Right renal pelvis (tissue), 4 donors: ENCODE results near the gene EMP3. TPM values are rescaled to one million over a fixed set of nuclear protein-coding genes. Genes with fewer than 3 reads are reported as not detected.

Experiments
- DNase-seq, 4 donors: peaks; one replicate each; pipeline ENCODE4 v3.0.0-alpha.2; 2013; ENCODE audit warnings: low read depth in 4 of 4, low spot score in 3 of 4, missing footprints in 1 of 4
- polyA plus RNA-seq, 4 donors: library from polyadenylated mRNA; unstranded; fragments of 120-200 nt; gene quantifications; one replicate each; pipeline ENCODE4 v1.2.1, GENCODE V29; 2013; ENCODE audit not compliant: insufficient read length in 4 of 4

The EMP3 gene
- polyA plus RNA-seq, 4 donors: 56.2 to 83.3 (median 68.9) TPM

DNA sequence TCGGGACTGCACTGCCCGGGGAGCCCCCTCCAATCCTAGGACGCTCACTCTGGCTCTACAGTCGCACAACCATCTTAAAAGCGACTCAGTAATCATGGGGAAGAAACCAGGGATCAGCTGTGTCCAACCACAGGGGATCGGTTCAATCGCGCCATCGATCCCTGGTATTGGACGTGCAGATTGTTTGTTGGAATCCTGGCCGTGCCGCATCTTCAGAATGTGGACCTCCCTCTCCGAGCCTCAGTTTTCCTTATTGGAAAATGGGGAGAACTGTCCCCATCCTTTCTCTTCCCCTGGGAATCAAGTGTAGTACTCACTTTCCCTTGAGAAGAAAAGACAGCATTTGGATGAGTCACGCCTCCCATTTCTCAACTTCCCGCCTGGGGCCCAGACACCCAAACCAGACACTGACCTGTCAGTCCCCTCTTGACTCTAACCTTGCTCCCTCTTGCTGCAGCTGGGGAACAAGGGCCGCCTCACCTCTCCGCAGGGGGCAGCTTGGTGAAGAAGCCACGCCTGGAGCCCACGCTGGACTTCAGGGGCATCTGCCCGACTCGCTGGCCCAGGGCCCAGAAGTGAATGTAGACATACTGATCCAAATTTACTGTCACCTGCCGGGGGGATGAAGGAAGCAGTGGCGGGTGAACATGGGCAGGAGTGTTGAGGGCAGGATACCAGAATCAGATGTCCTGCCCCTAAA, 17.6 kb downstream of the EMP3 start:
- no peak for DNase-seq

DNA sequence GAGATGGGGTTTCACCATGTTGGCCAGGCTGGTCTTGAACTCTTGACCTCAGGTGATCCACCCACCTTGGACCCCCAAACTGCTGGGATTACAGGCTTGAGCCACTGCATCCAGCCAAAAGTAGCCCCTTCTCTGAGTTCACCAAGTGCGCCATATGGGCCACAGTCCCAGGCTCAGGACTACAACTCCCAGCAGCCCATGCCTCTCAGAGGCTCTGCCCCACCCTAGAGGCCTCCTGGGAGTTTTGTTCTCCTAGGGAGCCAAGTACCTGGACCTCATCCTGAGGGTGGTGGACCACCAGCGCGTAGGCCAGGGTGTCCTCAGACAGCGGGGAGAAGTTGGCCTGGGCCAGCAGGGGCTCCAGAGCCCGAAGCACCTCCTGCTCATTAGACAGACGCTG, 19.5 kb downstream of the EMP3 start:
- DNase-seq: no peak

DNA sequence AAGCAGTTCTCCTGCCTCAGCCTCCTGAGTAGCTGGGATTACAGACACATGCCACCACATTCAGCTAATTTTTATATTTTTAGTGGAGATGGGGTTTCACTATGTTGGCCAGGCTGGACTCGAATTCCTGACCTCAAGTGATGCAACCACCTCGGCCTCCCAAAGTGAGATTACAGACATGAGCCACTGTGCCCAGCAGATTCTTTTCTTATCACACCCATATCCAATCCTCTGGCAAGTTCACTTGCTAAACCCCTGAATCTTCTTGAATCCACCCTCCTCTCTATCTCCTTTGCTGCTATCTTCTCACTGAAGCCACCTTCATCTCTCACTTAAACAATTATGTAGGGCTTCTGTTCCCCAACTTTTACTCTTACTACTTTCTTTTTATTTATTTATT, 20.8 kb downstream of the EMP3 start:
- DNase-seq: no peak

DNA sequence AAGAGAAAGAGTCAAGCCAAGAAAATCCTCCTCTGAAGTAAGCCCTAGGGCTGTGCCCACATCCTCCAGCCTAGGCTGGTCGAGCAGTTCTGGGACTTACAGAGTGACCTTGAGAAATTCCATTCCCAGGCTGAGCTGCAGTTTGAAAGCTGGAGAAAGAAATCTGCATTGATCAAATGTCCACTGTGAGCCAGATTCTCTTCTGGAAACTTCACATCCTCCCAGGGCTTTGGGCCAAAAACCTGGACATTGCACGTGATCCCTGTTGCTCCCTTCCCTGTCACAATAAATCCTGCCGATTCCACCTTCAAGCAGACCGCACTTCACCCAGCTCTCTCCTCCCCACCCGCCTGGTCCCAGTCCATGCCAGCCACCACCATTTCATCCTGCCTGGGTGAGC, 22.7 kb downstream of the EMP3 start:
- no peak for DNase-seq

DNA sequence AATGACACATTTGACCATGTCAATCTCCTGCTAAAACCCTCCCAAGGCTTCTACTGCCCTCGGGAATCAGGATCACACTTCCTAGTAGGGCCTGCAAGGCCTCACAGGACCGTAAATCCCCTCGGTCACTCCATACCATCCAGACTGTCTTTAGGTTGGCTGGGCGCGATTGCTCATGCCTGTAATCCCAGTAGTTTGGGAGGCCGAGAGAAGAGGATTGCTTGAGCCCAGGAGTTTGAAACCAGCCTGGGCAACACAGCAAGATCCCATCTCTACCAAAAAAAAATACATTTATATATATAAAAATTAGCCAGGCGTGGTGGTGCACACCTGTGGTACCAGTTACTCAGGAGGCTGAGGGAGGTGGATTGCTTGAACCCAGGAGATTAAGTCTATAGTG, 23.4 kb downstream of the EMP3 start:
- no peak for DNase-seq

DNA sequence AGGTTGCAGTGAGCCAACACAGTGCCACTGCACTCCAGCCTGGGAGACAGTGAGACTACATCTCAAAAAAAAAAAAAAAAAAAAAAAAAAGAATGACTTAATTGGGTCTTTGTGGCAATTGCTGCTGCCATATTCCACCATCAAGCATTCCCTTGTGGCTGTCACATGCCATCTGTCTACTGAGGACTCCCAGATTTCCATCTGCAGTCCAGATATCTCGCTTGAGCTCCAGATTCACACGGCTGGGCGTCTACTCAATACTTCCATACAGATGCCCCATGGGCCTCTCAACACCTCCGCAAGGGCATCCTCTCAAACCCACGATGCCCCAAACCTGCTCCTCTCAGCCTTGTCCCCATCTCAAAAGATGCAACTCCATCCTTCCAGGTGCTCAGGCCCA, 25.5 kb downstream of the EMP3 start:
- no peak for DNase-seq

DNA sequence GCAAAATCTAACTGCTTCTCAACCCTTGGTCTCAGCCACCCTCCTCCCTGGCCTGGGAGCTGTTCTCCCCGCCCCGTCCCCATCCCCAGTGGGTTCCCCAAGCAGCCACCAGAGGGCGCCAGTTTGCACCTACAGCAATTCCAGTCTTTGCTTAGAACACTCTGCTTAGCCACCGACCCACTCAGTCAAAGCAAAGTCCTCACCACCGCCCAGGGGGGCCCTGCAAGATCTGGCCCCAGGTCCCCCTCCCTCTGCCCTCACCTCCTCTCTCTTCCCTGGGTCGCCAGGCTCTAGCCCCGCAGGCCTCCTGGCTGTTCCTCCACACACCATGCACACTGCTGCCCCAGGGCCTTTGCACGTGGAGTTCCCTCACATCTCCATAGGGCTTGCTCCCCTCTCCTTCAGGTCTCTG, 26.0 kb downstream of the EMP3 start:
- peak in 1 of 4 donors; percentile 47 for DNase-seq

DNA sequence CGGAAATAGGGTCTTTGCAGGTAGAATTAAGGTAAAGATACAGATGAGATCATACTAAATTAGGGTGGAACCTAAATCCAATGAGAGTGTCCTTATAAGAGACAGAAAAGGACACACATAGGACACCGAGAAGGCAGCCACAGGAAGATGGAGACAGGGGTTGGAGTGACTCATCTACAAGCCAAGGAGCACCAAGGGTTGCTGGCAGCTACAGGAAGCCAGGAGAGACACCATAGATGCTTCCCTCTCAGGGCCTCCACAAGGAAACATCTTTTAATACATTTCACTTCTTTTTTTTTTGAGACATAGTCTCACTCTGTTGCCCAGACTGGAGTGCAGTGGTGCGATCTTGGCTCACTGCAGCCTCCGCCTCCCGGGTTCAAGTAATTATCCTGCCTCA, 28.3 kb downstream of the EMP3 start:
- no peak for DNase-seq

DNA sequence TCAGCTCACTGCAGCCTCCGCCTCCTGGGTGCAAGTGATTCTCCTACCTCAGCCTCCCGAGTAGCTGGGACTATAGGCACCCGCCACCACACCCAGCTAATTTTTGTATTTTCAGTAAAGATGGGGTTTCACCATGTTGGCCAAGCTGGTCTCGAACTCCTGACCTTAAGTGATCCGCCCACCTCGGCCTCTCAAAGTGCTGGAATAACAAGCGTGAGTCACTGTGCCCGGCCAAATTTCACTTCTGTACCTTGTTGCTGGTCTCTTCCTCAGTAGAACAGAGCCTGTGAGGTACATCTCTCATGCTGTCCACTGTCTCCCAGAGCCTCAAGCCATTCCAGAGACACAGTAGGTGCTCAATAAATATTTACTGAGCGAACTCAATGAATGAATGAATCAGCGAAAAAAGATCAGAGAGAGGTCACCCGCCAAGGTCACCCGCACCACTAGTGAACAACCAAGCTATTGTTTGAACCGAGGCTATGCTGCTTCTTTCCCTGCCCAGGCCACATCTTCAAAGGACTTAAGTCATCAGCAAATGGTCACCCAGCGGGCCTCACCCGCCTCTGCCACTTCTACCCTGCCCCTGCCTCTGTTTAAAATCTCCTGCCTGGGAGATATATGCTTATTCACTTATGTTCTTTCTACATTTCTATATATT, 29.1 kb downstream of the EMP3 start:
- no peak for DNase-seq

DNA sequence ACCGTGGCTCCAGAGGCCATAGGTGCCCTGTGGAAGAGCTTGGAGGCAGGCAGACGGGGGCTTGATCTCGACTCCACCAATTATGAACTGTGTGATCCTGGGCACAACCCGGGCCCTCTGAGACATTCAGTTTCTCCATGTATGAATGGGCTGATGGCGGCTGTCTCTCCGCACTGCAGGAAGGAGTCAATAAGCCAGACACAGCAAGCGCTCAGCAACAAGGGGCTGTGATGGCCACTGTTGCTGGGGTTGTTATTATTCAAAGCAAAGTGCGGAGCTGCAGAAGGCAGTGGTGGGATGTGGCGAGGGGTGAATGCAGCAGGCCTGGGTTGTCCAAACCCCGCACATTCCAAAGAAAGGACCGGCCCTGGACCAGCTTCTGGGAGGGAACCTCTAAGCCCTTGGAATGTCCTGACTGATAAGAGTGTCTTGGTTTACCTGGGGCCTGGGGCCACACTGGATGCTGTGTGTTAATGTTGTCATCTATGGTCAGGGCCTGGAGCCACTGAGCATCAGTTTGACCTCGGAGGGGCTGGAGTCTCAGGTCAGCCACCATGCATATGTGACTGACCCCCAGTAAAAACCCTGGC, 30.1 kb downstream of the EMP3 start:
- no peak for DNase-seq

DNA sequence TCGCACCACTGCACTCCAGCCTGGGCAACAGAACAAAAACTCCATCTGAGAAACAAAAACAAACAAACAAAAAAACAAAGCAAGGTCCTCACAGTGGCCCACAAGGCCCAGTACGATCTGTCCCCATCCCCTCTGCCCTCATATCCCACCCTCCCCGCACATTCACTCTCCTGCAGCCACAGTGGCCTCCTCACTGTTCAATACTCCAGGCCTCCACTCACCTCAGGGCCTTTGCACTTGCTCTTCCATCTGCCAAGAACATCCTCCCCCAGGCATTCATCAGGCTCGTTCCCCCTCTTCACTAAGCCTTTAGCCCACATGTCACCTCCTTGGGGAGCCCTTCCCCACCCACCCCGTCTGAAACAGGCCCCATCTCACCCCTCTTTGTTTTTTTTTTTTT, 33.8 kb downstream of the EMP3 start:
- DNase-seq: no peak

DNA sequence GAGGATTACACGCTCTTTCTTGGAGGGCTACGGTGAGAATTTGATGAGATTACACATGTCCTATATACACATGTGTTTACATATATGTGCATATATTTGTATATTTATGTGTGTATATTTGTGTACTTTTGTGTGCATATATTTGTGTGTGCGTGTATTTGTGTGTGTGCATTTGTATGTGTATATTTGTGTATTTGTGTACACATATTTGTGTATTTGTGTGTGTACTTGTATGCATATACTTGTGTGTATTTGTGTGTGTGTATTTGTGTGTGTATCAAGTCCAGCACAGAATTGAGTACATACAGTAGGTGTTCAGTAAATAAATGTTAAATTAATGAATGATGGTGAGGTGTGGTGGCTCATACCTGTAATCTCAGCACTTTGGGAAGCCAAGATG, 36.6 kb downstream of the EMP3 start:
- no peak for DNase-seq

DNA sequence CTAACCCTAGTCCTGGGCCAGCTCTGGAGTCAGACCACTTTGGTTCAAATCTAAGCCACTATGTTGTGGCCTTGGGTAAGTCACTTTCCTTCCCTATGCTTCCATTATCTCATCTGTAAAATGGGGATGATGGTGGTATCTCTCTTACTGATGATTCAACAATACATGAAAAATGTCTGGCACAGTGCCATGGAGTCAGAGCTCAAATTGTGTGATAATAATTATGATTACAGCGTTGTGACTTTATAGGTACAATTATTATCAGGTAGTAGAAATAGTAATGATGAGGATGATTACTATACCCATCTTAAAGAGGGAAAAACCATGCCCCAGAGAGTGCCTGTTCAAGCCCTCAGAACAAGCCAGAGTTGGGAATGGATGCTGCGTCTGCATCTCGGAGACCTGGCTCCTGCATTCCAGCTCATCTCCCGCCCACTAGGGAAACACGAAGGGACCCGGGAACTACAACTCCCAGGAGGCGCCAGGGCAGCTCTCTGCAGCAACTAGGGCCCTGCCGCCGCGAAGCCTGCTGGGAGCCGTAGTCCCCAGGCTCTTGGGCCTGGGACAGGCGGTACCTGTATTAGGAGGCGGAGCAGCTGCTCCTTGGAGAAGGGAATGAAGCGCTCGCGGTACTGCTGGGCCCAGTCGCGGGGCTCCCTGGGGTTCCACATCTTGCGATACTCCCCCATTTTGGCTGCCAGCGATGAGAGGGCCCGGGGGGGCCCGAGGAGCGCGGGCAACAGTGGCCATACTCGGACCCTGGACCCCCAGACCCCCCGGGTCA, 37.6 kb downstream of the EMP3 start:
- DNase-seq: peak; percentile 86 to 92 (median 88)

DNA sequence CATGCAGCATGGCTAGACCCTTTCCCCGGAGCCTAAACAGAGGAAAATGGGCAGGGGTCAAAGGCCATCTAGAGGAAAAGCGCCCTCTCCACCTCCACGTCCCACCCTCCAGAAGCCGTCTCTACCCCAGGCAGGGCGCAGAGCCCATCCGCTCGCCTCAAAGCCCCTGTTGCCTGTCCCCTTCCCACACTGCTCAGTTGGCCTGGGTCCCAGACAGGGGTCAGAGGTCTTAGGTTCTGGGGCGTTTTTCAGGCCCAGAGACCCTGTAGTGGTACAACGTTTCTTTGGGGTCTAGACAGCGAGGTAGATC, 38.1 kb downstream of the EMP3 start:
- DNase-seq: peak in 1 of 4 donors; percentile 36

DNA sequence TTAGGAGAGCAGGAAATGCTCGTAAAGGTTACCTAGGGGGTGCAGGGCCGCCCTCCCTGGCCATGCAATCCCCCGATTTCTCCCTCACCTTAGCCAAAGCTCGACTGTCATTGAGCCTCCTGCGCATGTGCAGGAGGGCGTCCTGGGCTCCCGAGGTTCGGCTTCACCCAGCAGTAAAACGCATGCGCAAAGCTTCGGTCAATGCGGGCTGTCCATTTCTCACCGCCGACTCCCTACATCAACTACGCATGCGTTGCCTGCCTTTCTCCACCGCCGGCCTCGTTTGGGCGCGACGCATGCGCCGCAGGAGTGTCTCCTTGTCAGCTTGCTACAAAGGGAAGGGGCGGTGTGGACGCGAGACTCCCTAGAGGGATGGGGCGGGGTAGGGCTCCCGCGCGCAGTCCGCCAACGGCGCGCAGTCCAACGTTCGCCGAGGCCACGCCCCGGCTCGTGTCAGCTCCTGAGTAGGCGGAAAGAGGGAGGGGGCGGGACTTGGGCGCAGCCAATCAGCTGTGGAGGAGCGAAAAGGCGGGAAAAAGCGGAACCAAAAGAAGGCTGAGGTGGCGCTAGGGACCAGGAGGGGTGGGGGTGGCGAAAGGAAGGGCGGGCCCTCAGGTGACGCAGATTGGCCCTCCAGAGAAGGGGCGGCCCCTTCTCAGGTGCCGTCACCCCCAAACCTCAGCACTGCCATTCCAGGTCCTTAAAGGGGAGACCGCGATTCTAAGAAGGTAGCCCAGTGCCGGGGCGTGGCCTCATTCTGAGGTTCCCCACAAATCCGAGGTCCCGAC, 38.7 kb downstream of the EMP3 start, which contains the start of the genes SYNGR4 and TMEM143:
Gene SYNGR4, plus strand, starts transcription at position 558 of the 788 bp plus-strand sequence. CDS start 1,476 bp downstream, outside the sequence.
Gene TMEM143, minus strand, starts transcription at position 131 of the 788 bp plus-strand sequence. Its CDS starts 20 bp downstream, at position 111.
- DNase-seq: peak; percentile 99 to 100 (median 100)

DNA sequence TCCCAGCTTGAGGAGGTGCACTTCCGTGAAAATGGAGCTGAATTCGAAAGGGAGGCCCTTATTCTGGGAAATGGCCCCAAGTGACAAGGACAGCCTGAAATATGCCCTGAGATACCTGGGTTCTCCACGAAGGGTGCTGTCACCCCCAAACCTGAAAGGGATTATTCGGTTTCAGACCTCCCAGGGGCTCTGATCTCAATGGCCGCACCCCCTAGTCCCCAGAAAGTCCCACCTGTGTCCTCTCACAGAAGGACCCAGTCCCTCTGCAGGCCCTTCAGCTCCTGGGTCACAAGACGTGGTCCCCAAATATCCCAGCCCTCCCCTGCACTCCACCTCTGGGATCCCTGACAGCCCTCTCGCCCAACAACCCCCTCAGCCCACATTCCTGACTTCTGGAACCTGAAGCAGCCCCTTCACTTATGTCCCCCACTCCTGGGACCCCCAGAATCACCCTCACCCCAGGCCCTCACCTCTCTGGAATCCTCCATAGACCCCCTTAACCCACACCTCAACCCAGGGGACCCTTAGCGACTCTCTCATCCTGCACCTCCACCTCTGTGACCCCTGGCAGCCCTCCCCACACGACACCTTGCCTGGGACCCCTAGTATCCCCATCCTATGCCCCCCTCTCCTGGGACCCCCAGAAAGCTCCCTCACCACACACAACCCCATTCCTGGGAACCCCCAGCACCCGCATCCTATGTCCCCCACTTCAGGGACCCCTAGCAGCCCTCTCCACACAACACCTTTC, 39.4 kb downstream of the EMP3 start:
- DNase-seq: no peak

DNA sequence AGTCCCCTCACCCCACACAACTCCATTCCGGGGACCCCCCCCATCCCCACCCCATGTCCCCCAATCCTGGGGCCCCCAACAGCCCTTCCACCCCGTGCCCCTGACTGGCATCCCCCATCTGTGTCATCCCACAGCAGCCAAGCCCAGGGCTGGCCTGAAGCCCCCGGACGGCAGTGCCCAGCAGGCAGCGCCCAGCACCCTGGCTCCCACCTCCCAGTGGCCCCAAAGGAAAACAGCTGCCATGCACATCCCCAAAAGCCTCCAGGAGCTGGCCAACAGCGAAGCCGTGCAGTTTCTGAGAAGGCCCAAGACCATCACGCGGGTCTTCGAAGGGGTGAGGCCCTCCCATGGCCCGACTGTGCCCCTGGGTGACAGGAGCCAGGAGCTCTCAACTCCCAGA, 40.2 kb downstream of the EMP3 start:
- no peak for DNase-seq

DNA sequence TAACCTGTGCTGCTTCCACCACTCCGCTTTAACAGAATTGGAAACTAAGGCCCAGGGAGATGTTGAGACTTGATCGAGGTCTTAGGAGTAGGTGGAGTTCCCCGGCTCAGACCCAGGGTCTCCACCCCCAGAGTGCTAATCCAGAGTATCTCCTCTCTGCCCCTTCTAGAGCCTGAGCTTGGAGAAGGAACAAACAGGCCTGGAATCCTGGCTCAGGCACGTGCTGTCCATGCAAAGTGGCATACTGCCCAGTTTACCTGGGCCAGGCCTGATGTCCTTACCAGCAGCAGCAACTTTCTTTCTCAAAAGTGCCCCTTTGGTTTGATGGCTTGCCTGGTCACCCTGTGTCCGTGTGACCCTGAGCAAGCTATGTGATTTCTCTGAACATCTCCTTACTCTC, 42.5 kb downstream of the EMP3 start:
- DNase-seq: no peak

DNA sequence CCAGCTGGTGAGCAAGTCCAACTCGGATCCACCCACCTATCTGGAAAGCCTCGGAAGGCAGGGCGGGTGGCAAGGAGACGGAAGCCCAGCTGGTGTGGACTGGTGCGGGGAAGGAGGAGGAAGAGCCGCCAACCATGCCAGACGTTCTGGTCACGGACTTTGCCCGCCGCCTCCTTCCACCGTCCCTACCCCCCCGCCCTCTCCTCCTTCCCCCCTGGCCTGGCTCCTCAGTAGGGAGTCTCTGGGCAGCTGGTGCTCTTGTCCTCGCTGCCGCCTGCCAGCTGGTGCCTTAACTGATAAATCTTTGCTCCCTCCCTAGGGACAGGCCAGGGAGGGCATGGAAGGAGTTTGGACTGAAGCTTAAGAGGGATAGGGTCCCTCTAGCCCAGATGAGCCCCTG, 43.6 kb downstream of the EMP3 start:
- DNase-seq: no peak

DNA sequence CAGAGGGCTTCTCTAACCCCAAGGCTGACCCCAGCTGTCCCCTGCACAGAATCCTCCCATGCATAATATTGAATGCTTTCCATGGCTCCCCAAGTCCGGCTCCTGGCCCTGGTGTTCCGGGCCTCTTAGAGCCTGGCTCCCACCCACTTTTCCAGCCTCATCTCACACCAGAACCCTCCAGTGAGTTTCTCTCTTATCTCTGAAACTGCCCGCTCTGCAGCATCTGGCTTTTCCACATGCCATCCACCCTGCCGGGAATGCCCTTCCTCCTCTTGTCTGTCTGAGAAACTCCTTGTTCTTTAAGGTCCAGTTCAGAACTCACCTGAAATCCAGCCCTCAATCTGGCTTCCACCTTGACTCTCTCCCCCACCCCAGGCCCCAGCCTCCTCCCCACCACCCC, 45.6 kb downstream of the EMP3 start:
- no peak for DNase-seq
